HepG2 (cell line): ENCODE measurements around the gene DSG4. TPM values are rescaled to one million over a fixed set of nuclear protein-coding genes. Genes with fewer than 3 reads are reported as not detected.

Experiments used
- CREM ChIP-seq, 2 experiments: sonication (generic) in 1 of 2; formaldehyde crosslinking in 1 of 2; IDR thresholded peaks; 2 replicates each; pipeline versions ENCODE4 v1.4.0 to v1.6.1; 2016 to 2020; ENCODE audit warnings: antibody characterized with exemption in 1 of 2, mild to moderate bottlenecking in 1 of 2, missing genetic modification reagents in 1 of 2
- KAT7 ChIP-seq: IDR thresholded peaks from 2 replicates; pipeline ENCODE4 v1.6.1; 2018; ENCODE audit warnings: borderline replicate concordance, missing compliant biosample characterization
- NCOR1 ChIP-seq: fragments of 200-600 bp; sonication (generic); IDR thresholded peaks from 2 replicates; pipeline ENCODE4 v1.7.0; 2017; ENCODE audit warnings: antibody characterized with exemption, low read length, borderline replicate concordance
- PAXIP1 ChIP-seq: sonication (generic); formaldehyde crosslinking; conservative IDR thresholded peaks from 2 replicates; pipeline ENCODE4 v1.4.0; 2020; ENCODE audit warnings: mild to moderate bottlenecking, missing genetic modification reagents, moderate library complexity
- RAD51 ChIP-seq: fragments of 450-650 bp; IDR thresholded peaks from 2 replicates; pipeline ENCODE4 v1.6.1; 2016; ENCODE audit warnings: borderline replicate concordance
- SAP130 ChIP-seq: IDR thresholded peaks from 2 replicates; pipeline ENCODE4 v1.6.1; 2016; ENCODE audit warnings: low read depth
- SP2 ChIP-seq: sonication (generic); formaldehyde crosslinking; IDR thresholded peaks from 2 replicates; pipeline ENCODE4 v1.5.1; 2020; ENCODE audit warnings: mild to moderate bottlenecking, missing genetic modification reagents
- TBX2 ChIP-seq: sonication (generic); formaldehyde crosslinking; IDR thresholded peaks from 2 replicates; pipeline ENCODE4 v1.5.0; 2020; ENCODE audit warnings: missing genetic modification reagents, mild to moderate bottlenecking, borderline replicate concordance
- ZNF552 ChIP-seq: sonication (generic); formaldehyde crosslinking; IDR thresholded peaks from 2 replicates; pipeline ENCODE4 v1.9.0; 2022; ENCODE audit warnings: missing genetic modification reagents, mild to moderate bottlenecking, borderline replicate concordance
- ZNF598 ChIP-seq: sonication (generic); formaldehyde crosslinking; IDR thresholded peaks from 2 replicates; pipeline ENCODE4 v1.5.1; 2020; ENCODE audit warnings: mild to moderate bottlenecking, missing genetic modification reagents, borderline replicate concordance
- ZNF792 ChIP-seq: IDR thresholded peaks from 2 replicates; pipeline ENCODE4 v1.6.1; 2016
- polyA plus RNA-seq, 8 experiments: library from polyadenylated mRNA; depleted of rRNA in 3 of 8; stranded (reverse) in 7 of 8; unstranded in 1 of 8; fragments of >200 nt; fragmentation: Illumina TruSeq in 4 of 8; extraction: Trizol in 4 of 8; gene quantifications; 2 replicates each; pipeline versions ENCODE4 v1.2.1 to v1.2.3, GENCODE V29; 2011 to 2016; ENCODE audit warnings: low read depth in 4 of 8, missing spikeins in 1 of 8, mixed read lengths in 1 of 8; ENCODE audit not compliant: insufficient read depth in 1 of 8
- total RNA-seq, 5 experiments: library from RNA; depleted of rRNA; stranded (reverse); fragments of >200 nt; fragmentation: Illumina TruSeq; extraction: Trizol; gene quantifications; 2 replicates each; pipeline ENCODE4 v1.2.3, GENCODE V29; 2016; ENCODE audit warnings: low read depth in 1 of 5
- TF ChIP-seq, protein P1 (sequence below): sonication (generic); formaldehyde crosslinking; IDR thresholded peaks from 2 replicates; pipeline ENCODE4 v1.5.1; 2020; ENCODE audit warnings: mild to moderate bottlenecking, missing genetic modification reagents, borderline replicate concordance
- TF ChIP-seq, protein P2 (sequence below): sonication (generic); formaldehyde crosslinking; IDR thresholded peaks from 2 replicates; pipeline ENCODE4 v1.5.0; 2020; ENCODE audit warnings: mild to moderate bottlenecking, missing genetic modification reagents, moderate library complexity
- TF ChIP-seq, protein P3 (sequence below): fragments of 450-650 bp; IDR thresholded peaks from 2 replicates; pipeline ENCODE4 v1.6.1; 2017; ENCODE audit warnings: mild to moderate bottlenecking

The DSG4 gene
- total and polyA plus RNA-seq, 2 of the 13 experiments (the other 11 are each of a cell fraction or from before 2014, with no cell fraction given), result 0.07 TPM; not detected in 1

DNA sequence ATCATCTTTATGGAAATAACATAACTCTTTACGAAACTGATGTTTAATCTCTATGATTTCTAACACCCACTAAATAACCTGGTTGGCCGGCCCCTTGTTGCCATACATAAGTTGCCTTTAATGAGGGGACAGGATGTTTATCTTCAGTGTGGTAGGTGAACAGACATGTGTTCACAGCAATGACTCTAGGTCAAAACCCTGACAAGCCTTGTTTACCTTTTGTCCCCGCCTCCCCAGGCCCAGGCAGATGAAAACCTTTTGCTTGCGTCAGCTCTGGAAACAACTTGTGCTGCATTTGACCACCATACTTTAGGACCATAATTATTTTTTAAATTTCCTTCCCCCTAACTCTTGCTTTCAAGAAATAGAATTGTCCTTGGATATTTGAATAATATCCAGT is 2.9 kb upstream of the DSG4 start (continued):
- TF ChIP-seq ZNF598 (CRISPR knock-in tag) (no peak), NCOR1 (no peak), KAT7 (no peak), RAD51 (no peak), ZNF792 (CRISPR knock-in tag) (0 out of 2 replicates have a peak, but pooled peaks have one; percentile 39), CREM (IDR thresholded peaks at IDR 0.05) (peak; percentile 56), CREM (CRISPR knock-in tag; IDR thresholded peaks at IDR 0.05) (no peak), SAP130 (CRISPR knock-in tag) (peak; percentile 80), TBX2 (CRISPR knock-in tag) (peak; percentile 36; the same call in 1 of the 2 replicates), SP2 (no peak), PAXIP1 (CRISPR knock-in tag) (peak; percentile 70), ZNF552 (CRISPR knock-in tag) (no peak)
- TF ChIP-seq, protein P1, sequence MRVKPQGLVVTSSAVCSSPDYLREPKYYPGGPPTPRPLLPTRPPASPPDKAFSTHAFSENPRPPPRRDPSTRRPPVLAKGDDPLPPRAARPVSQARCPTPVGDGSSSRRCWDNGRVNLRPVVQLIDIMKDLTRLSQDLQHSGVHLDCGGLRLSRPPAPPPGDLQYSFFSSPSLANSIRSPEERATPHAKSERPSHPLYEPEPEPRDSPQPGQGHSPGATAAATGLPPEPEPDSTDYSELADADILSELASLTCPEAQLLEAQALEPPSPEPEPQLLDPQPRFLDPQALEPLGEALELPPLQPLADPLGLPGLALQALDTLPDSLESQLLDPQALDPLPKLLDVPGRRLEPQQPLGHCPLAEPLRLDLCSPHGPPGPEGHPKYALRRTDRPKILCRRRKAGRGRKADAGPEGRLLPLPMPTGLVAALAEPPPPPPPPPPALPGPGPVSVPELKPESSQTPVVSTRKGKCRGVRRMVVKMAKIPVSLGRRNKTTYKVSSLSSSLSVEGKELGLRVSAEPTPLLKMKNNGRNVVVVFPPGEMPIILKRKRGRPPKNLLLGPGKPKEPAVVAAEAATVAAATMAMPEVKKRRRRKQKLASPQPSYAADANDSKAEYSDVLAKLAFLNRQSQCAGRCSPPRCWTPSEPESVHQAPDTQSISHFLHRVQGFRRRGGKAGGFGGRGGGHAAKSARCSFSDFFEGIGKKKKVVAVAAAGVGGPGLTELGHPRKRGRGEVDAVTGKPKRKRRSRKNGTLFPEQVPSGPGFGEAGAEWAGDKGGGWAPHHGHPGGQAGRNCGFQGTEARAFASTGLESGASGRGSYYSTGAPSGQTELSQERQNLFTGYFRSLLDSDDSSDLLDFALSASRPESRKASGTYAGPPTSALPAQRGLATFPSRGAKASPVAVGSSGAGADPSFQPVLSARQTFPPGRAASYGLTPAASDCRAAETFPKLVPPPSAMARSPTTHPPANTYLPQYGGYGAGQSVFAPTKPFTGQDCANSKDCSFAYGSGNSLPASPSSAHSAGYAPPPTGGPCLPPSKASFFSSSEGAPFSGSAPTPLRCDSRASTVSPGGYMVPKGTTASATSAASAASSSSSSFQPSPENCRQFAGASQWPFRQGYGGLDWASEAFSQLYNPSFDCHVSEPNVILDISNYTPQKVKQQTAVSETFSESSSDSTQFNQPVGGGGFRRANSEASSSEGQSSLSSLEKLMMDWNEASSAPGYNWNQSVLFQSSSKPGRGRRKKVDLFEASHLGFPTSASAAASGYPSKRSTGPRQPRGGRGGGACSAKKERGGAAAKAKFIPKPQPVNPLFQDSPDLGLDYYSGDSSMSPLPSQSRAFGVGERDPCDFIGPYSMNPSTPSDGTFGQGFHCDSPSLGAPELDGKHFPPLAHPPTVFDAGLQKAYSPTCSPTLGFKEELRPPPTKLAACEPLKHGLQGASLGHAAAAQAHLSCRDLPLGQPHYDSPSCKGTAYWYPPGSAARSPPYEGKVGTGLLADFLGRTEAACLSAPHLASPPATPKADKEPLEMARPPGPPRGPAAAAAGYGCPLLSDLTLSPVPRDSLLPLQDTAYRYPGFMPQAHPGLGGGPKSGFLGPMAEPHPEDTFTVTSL (CRISPR knock-in tag), result peak; percentile 79; the same call in 1 of the 2 replicates
- TF ChIP-seq, protein P2, sequence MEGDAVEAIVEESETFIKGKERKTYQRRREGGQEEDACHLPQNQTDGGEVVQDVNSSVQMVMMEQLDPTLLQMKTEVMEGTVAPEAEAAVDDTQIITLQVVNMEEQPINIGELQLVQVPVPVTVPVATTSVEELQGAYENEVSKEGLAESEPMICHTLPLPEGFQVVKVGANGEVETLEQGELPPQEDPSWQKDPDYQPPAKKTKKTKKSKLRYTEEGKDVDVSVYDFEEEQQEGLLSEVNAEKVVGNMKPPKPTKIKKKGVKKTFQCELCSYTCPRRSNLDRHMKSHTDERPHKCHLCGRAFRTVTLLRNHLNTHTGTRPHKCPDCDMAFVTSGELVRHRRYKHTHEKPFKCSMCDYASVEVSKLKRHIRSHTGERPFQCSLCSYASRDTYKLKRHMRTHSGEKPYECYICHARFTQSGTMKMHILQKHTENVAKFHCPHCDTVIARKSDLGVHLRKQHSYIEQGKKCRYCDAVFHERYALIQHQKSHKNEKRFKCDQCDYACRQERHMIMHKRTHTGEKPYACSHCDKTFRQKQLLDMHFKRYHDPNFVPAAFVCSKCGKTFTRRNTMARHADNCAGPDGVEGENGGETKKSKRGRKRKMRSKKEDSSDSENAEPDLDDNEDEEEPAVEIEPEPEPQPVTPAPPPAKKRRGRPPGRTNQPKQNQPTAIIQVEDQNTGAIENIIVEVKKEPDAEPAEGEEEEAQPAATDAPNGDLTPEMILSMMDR (CRISPR knock-in tag), result no peak
- TF ChIP-seq, protein P3, sequence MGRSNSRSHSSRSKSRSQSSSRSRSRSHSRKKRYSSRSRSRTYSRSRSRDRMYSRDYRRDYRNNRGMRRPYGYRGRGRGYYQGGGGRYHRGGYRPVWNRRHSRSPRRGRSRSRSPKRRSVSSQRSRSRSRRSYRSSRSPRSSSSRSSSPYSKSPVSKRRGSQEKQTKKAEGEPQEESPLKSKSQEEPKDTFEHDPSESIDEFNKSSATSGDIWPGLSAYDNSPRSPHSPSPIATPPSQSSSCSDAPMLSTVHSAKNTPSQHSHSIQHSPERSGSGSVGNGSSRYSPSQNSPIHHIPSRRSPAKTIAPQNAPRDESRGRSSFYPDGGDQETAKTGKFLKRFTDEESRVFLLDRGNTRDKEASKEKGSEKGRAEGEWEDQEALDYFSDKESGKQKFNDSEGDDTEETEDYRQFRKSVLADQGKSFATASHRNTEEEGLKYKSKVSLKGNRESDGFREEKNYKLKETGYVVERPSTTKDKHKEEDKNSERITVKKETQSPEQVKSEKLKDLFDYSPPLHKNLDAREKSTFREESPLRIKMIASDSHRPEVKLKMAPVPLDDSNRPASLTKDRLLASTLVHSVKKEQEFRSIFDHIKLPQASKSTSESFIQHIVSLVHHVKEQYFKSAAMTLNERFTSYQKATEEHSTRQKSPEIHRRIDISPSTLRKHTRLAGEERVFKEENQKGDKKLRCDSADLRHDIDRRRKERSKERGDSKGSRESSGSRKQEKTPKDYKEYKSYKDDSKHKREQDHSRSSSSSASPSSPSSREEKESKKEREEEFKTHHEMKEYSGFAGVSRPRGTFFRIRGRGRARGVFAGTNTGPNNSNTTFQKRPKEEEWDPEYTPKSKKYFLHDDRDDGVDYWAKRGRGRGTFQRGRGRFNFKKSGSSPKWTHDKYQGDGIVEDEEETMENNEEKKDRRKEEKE, result no peak
